Ovary (tissue), 3 donors: Measurements from ENCODE around the gene SFXN1.

Experiments used
- POLR2A ChIP-seq: fragments of 450-650 bp; IDR thresholded peaks from one replicate; pipeline ENCODE4 v1.6.1; 2017; ENCODE audit warnings: antibody characterized with exemption, mild to moderate bottlenecking, moderate library complexity
- TF ChIP-seq, protein P1 (sequence below), 3 donors: fragments of 450-650 bp in 2 of 3; fragments of 200-600 bp in 1 of 3; IDR thresholded peaks; one replicate each; pipeline versions ENCODE4 v1.5.1 to v1.8.0; 2016 to 2022; ENCODE audit warnings: antibody characterized with exemption in 3 of 3, mild to moderate bottlenecking in 1 of 3
- donor health status: DM: no; HTN: no; CAD: no.

DNA sequence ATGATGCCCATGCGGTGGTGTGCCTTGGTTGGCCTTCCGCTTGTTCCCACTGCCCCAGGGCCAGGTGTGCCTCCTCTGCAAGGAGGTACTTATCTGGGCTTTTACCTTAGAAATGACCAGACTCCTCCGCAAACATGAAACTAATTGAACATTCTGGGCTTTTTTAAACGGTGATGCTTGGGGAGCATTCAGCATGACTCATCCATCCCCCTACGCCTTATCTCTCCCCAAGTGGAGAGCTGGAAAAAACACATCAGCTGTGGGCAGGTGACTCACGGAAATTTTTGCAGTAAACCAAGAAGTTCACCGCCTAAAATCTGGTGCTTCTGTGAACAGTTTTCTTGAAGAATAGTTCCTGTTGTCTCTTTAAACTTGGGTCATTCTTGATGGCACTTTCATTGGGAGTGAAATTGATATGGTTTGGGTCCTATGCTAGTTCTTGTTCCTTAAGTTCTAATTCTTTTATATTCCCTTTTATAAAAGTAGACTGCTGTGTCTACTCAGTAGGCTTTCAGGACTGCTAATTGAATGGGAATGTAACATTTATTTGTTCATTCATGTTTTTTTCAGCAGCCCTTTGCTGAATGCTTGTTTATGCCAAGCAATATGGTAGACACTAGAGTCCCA is 39.6 kb downstream of the SFXN1 start:
- TF ChIP-seq POLR2A = no peak
- TF ChIP-seq, protein P1, sequence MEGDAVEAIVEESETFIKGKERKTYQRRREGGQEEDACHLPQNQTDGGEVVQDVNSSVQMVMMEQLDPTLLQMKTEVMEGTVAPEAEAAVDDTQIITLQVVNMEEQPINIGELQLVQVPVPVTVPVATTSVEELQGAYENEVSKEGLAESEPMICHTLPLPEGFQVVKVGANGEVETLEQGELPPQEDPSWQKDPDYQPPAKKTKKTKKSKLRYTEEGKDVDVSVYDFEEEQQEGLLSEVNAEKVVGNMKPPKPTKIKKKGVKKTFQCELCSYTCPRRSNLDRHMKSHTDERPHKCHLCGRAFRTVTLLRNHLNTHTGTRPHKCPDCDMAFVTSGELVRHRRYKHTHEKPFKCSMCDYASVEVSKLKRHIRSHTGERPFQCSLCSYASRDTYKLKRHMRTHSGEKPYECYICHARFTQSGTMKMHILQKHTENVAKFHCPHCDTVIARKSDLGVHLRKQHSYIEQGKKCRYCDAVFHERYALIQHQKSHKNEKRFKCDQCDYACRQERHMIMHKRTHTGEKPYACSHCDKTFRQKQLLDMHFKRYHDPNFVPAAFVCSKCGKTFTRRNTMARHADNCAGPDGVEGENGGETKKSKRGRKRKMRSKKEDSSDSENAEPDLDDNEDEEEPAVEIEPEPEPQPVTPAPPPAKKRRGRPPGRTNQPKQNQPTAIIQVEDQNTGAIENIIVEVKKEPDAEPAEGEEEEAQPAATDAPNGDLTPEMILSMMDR (IDR thresholded peaks at IDR 0.05) = no peak
